ENCODE data around the gene SCO1.
"Not testable (repeated sequence)": the region's sequence is repeated elsewhere in the genome, so short reads cannot be mapped to it uniquely, and the experiment has no call there.

The SCO1 gene

GRCh38 chr17:10726196-10726595 lies 28.9 kb upstream of the SCO1 start:
- DNase-seq (ENCODE audit: low read depth in 2 of 2): no peak

GRCh38 chr17:10725262-10725661 lies 27.9 kb upstream of the SCO1 start:
- no peak for DNase-seq (ENCODE audit: low read depth in 2 of 2)

GRCh38 chr17:10724546-10725195 lies 27.3 kb upstream of the SCO1 start:
- DNase-seq (ENCODE audit: low read depth in 2 of 2): no peak

- no peak for DNase-seq (ENCODE audit: low read depth in 2 of 2)
Observed at GRCh38 chr17:10718547-10718946, 21.2 kb upstream of the SCO1 start.

- DNase-seq (ENCODE audit: low read depth in 2 of 2): no peak
Observed at GRCh38 chr17:10716218-10716617, 18.9 kb upstream of the SCO1 start.

- DNase-seq (ENCODE audit: low read depth in 2 of 2): no peak
Observed at GRCh38 chr17:10713318-10713717, 16.0 kb upstream of the SCO1 start.

- DNase-seq (ENCODE audit: low read depth in 2 of 2): no peak
Observed at GRCh38 chr17:10705727-10706126, 8.4 kb upstream of the SCO1 start.

GRCh38 chr17:10702574-10702973 lies 5.2 kb upstream of the SCO1 start:
- no peak for DNase-seq (ENCODE audit: low read depth in 2 of 2)

GRCh38 chr17:10699856-10700255 lies 2.5 kb upstream of the SCO1 start:
- no peak for DNase-seq (ENCODE audit: low read depth in 2 of 2)

- DNase-seq (ENCODE audit: low read depth in 2 of 2): no peak
Observed at GRCh38 chr17:10698096-10698818, 924 bp upstream of the SCO1 start.

- DNase-seq (ENCODE audit: low read depth in 2 of 2): not testable (repeated sequence)
Observed at GRCh38 chr17:10695875-10696407, 1.4 kb downstream of the SCO1 start.

GRCh38 chr17:10687499-10687898 lies 9.8 kb downstream of the SCO1 start:
- DNase-seq (ENCODE audit: low read depth in 2 of 2): no peak

GRCh38 chr17:10683853-10684252 lies 13.5 kb downstream of the SCO1 start:
- no peak for DNase-seq (ENCODE audit: low read depth in 2 of 2)

- no peak for DNase-seq (ENCODE audit: low read depth in 2 of 2)
Observed at GRCh38 chr17:10681866-10682446, 15.4 kb downstream of the SCO1 start.

- no peak for DNase-seq (ENCODE audit: low read depth in 2 of 2)
Observed at GRCh38 chr17:10674704-10675103, 22.6 kb downstream of the SCO1 start.

GRCh38 chr17:10673312-10673711 lies 24.0 kb downstream of the SCO1 start:
- no peak for DNase-seq (ENCODE audit: low read depth in 2 of 2)

- no peak for DNase-seq (ENCODE audit: low read depth in 2 of 2)
Observed at GRCh38 chr17:10668775-10669174, 28.6 kb downstream of the SCO1 start.

GRCh38 chr17:10666906-10667305 lies 30.4 kb downstream of the SCO1 start:
- no peak for DNase-seq (ENCODE audit: low read depth in 2 of 2)

GRCh38 chr17:10664571-10664970 lies 32.8 kb downstream of the SCO1 start:
- no peak for DNase-seq (ENCODE audit: low read depth in 2 of 2)

GRCh38 chr17:10663231-10663630 lies 34.1 kb downstream of the SCO1 start:
- no peak for DNase-seq (ENCODE audit: low read depth in 2 of 2)

- no peak for DNase-seq (ENCODE audit: low read depth in 2 of 2)
Observed at GRCh38 chr17:10661437-10661836, 35.9 kb downstream of the SCO1 start.

- DNase-seq (ENCODE audit: low read depth in 2 of 2): no peak
Observed at GRCh38 chr17:10657879-10658278, 39.5 kb downstream of the SCO1 start.

GRCh38 chr17:10657148-10657547 lies 40.2 kb downstream of the SCO1 start, which contains the start of gene MYH3:
Gene MYH3 (minus strand): TSS chr17:10657309. CDS start chr17:10655064, 2,245 bp downstream.
- DNase-seq (ENCODE audit: low read depth in 2 of 2): no peak
